ENCODE measurements around the gene FBLN1.

The FBLN1 gene

DNA sequence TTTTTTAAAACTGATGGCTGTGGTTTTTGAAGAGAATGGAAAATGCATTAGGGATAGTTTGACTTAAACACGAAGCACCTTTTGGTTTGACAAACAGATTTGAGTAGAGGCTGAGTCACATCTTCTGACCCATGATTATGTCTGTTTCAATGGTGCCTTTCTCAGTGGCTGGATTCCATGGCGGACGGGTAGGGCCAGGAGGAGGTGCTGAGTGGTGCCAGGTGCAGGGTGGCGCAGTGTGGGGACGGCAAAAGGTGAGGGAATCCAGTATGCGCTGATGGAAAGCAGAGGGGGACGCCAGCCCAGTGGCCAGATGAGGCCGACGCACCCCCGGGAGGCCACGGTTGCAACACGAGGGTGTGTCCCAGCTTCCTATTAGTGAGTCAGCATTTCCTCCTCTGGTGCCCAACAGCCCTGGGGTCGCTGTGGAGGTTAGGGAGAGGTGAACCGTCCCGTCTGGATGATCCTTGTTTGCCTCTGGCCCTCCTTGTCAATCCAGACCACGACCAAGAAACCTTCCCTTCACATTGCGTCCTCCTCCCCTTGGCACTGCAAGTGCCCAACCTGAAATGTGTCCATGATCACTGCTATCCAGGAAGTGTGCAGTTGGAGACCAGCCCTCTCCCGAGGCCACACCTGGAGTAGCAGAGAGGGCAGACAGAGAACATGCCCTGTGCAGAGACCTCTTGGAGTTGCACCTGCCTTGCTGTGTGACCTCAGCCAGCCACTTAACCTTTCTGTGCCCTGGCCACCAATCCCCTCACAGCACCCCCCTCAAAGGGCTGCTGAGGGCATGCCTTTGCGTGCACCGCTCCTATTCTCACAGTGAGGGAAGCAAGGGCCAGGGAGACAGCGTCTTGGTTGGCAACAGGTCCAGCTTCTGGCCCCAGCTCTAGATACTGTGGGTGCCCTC, 136.4 kb downstream of the FBLN1 start:
- DNase-seq (ENCODE audit: low read depth in 1 of 2, low spot score in 1 of 2), result no peak

DNA sequence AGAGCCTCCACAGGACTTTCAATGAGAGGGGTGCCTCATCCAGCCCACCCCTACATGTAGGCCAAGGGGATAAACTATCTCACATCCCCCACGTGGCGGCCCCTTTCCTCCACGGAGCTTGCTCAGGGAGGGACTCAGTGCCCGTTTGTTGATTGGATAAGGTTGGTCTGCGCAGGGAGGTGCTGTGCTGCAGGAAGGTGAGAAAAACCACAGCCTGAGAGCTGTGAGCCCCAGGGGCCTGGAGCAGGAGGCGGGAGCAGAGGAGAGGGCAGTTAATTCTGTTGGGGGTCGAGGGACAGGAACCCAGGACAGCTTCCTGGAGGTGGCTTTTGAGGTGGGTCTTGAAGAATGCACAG, 137.0 kb downstream of the FBLN1 start:
- no peak for DNase-seq (ENCODE audit: low read depth in 1 of 2, low spot score in 1 of 2)

DNA sequence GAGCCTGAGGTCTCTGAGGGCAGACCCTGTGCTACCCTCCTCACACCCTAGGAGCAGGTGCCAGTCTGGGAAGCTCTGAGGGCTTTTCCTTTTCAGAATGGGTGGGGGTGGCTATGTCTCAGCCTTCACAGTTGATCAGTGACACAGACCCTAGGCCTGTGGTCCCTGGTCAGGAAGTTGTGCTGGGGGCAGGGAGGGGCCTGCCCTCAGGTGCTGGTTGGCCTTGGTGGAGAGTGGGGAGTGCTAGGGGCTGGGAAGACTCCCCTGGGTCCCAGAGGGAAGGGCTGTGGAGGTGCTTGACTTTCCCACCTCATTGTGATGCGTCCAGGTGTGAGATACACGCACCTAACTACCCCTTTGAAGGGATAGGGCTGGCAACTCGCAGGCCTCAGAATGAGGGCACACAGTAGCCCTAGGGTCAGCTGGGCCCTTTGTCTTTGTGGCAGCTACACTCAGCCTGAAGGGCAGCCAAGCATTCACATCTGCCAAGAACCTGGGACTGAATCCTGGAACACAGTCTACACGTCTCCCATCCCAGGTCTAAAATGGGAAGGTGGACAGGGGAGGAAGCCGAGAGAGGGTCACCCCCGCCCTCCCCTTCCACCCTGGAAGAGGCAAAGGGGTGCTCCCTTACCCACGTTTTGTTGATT, 137.7 kb downstream of the FBLN1 start:
- DNase-seq (ENCODE audit: low read depth in 1 of 2, low spot score in 1 of 2), result no peak

DNA sequence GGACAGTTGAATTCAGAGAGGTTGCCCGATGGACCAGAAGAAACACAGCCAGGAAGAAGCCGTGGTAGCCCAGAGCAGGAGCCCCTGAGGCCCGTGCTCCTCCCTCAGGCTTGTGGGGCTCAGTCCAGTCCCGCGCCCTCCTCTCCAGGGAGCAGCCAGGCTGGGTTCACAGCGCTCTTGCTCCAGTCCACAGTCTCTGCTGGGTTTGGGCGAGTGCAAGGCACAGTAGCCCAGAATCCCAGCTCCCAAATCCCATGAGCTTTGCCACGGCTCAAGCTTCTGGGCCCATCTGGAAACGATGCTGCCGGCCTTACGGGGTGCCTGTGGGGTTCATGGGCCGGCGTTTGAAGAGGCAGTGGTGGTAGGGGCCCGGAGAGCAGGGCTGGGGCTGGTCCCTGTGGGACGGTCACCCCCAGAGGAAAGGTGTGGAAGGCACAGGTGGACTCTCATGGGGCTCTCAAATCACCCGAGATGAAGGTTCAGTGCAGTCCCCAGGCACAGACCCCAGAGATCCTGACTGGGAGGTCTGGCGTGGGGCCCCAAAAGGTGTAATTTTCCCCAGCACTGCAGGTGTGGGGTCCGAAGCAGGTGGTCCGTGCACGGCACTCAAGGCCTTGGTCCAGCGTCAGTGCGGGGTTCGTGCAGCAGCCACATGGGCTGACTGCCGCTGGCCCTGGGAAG, 138.4 kb downstream of the FBLN1 start:
- no peak for DNase-seq (ENCODE audit: low read depth in 1 of 2, low spot score in 1 of 2)

DNA sequence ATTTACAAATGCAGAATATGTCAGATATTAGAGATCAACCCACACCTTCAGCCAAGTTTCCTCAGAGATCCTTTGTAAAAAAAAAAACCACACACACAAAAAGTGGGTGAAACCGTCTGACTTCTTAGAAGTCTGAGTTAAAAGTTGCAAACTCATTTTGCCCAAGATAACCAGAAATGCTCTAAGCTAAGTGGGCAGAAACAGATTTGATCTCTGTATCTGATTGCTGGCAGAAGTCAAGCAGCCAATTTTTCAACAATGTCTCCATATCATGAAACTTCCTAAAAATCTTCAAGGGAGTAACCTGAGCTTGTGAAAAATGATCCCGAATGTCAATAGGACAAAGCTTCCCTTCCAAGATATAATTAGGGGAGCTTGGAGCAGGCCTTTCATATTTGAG, 140.3 kb downstream of the FBLN1 start:
- no peak for DNase-seq (ENCODE audit: low read depth in 1 of 2, low spot score in 1 of 2)

DNA sequence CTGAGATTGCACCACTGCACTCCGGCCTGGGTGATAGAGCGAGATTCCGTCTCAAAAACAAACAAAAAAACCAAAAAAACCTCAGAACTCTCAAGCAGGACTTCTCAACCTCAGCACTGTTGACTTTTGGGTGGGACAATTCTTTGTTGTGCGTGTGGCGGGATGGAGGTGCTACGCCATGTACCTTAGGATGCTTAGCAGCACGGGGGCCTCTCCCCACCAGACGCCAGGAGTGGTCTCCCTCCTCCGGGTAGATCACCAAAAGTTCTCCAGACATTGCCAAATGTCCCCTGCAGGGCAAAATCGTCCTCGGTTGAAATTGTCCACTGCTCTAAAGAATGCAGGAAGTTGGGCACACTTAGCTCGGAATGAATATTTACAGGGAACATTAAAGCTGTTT, 142.0 kb downstream of the FBLN1 start:
- no peak for DNase-seq (ENCODE audit: low read depth in 1 of 2, low spot score in 1 of 2)

DNA sequence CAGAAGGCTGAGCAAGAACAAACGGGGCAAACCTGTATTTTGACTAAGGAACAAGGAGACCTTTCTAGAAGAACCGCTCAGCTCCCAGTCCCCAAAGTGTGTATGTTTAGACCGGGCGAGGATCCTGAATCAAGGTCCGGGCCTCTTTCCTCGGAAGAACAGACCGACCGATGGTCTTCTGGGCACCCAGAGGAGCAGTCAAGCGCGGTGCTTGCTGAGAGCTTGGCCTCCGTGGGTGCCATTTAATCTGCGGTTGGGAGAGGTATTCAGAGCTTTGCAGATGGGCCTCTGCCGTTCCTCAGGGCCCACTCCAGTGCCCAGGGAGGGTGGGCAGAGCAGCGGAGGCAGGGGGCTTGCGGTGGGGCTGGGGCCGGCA, 142.5 kb downstream of the FBLN1 start:
- no peak for DNase-seq (ENCODE audit: low read depth in 1 of 2, low spot score in 1 of 2)

DNA sequence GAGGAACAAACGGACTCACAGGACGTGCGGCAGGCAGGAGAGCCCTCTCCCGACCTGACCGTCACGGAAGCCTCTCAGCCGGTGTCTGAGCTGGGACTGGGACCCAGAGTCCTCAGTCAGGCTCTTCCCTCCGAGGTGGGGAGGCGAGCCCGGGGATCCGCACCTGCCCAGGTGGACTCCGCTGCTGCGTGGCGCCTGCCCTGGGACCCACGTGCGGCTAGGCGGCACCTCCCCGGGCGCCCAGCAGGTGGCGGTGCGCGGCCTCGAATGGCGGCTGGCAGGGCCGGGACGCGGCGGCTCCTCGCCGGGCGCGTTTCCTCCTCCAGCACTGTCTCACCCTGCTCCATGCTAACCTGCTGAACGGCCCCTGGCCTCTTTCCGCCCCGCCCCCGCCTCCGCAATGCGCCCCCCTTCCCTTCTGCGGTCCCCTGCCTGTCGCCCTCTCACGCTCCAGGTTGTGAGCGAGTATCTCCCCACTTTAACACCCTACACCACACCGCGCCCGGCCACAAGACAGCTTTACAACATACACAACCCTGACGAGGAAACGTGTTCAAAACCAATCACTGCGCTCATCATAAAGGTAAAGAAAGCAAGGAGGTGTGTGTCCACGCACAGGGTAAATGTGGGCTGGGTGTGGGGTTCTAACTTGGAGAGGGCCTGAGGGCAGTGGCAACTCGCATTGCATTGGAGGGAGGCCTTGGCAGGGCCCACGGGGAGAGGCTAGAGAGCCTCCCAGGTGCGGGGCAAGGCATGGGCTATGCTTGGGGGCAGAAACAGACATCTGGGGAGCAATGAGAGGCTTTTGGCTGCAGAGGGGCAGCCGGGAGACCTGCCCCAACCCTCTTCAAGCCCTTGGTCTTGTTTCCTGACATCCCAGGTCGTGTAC, 143.1 kb downstream of the FBLN1 start:
- peak; percentile 61 to 79 for DNase-seq (ENCODE audit: low read depth in 1 of 2, low spot score in 1 of 2)

DNA sequence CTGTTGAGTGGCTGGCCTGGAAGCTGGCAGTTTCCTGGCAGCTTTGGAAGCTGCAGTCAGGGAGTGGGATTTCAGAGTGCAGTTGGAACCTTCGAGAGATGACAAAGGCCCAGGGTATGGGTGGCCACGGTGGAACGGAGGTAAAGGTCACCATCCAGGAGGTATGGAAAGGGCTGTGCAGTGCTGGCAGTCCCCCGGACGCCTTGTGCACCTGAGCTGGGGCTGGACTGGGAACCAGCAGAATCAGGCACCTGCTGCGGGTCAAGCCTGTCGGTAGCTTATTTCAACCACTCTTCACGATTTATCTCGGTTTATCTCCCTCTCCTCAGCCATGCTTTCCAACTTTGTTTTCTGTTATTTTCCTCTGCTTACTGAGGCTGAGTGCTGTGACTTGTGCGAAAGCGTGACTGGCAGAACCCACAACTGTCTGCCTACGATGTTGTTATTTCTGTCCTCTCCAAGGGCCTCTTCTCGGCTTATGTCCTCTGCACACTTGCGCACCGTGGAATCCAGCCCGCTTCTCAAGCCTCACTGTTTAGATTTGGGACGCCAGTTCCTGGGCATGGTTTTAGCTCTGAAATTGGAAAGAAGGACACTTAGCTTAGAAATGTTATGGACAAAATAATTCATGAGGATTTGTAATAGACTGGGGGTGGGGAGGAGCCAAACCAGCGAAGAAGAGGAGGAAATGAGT, 145.0 kb downstream of the FBLN1 start:
- no peak for DNase-seq (ENCODE audit: low read depth in 1 of 2, low spot score in 1 of 2)

DNA sequence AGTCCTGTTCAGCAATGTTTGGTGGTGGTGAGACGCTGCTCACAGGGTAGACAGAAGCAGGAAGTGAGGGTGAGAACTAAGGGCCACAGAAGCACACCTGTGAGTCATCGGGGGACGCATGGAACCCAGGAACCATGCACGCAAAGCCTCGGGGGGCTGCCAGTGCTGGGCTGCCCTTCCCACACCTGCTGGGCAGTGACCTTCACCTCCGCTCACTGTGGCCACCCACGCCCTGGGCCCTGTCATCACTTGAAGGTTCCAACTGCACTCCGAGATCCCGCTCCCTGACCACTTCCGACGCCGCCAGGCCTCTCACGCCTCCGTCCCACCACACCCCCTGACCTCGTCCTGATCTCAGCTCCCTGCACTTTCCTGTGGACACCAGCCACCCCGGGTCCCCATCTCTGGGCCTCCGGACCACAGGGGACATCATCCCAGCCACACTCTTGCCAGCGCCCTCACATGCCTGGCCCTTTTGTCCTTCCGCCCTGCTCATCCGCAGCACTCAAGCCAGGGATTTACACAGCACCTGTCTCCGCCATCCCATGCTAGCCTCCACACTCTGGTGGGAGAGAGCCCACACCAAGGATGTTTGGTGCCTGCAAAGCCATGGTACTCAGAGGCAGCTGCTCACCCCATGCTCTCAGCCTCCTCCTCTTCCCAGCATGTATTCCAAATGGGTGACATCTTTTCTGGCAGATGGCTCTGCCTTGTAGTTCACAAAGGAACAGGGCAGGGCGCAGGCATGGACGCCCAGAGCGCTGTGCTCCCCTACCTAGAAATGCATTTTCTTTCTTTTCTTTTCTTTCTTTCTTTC, 145.8 kb downstream of the FBLN1 start:
- no peak for DNase-seq (ENCODE audit: low read depth in 1 of 2, low spot score in 1 of 2)

DNA sequence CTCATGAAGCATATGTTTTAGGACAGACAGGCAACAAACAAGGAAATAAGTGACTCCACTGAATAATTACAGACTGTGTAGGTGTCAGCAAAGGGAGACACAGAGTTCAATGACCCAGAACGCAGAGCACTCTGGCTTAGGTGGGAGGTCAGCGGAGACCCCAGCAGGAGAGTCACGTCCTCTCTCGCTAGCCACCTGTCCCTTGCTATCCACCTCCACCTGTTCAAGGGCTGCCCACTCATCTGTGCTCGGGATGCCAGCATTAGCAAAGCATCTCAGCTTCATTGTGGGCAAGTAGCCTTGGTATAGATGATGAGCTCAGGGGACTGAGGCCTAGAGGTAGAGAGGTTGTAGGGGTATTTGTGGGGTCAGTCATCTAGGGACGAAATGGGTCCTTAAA, 147.1 kb downstream of the FBLN1 start:
- DNase-seq (ENCODE audit: low read depth in 1 of 2, low spot score in 1 of 2), result no peak

DNA sequence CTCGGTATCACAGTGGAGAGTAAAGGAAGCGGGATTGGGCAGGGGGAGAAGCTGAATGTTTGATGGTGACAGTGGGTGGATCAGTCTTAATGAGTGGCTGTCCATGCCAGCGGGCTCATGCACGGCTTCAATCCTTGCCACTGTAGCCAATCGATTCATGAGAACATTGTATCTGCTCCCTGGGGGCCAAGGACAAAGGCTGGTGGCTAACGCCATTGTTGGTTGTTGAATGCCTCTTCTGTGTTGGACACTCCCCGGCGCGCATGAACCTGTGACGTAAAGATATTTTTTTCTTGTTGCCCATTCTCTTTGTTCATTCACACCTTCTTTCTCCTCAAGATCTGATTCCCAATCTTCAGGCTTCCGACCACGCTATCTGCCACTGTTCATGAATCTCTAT, 148.0 kb downstream of the FBLN1 start:
- DNase-seq (ENCODE audit: low read depth in 1 of 2, low spot score in 1 of 2), result no peak
